ENCODE results near the gene ZNF761. TPM values are rescaled to one million over a fixed set of nuclear protein-coding genes. Genes with fewer than 3 reads are reported as not detected.

ZNF761 gene
- total and polyA plus RNA-seq, 2 of the 13 experiments (the other 11 are each of a cell fraction or from before 2014, with no cell fraction given), result 11.6 to 16.2 TPM

GRCh38 chr19:53424968-53425597 is 6.7 kb upstream of the ZNF761 start:
- FAIRE-seq (peak; percentile 75), ATAC-seq (peak; percentile 86), DNase-seq (ENCODE audit: low spot score) (peak; percentile 67)
- ChIA-PET POLR2A (interaction anchor here (0.8 to 1.2 kb wide), 2 partner anchors 18 to 79 kb away, joined by 3 to 5 read pairs; no protein-coding TSS in a partner anchor), CTCF (ENCODE audit: low intra/inter-chr PET ratio, low total read pairs) (interaction anchor here (1.2 to 2.5 kb wide), 2 partner anchors 87 to 321 kb away, joined by 5 to 11 read pairs; no protein-coding TSS in a partner anchor)
- Histone ChIP-seq H2AFZ (ENCODE audit: low read length) (no peak overlapping the region), H3K79me2 (ENCODE audit: insufficient read depth, low read length) (no peaks in the 10 kb centered on the region), H3K4me1 (ENCODE audit: insufficient read depth, low read length) (peaks cover 26% of the 10 kb centered on the region), H3K27ac (ENCODE audit: extremely low read length, insufficient read depth, low read length) (no peak overlapping the region), H3K36me3 (replicated peaks in 1 of 2; ENCODE audit: control insufficient read depth in 1 of 2, insufficient read depth in 2 of 2, low read length in 2 of 2) (no peaks in the 10 kb centered on the region), H3K4me2 (ENCODE audit: low read depth, low read length) (no peak overlapping the region), H3K4me3 (replicated peaks in 1 of 3; ENCODE audit: insufficient read depth in 1 of 3, low read depth in 2 of 3, low read length in 3 of 3) (no peak overlapping the region), H3K9me3 (ENCODE audit: low read length) (no peaks in the 10 kb centered on the region), H3K27me3 (ENCODE audit: control insufficient read depth in 1 of 2, insufficient read depth in 2 of 2, low read length in 2 of 2) (no peaks in the 10 kb centered on the region), H4K20me1 (ENCODE audit: insufficient read depth, low read length) (no peaks in the 10 kb centered on the region), H3K9ac (ENCODE audit: insufficient read depth, low read depth, low read length) (no peak overlapping the region)
- WGBS (ENCODE audit: low lambda C conversion rate), result 35% methylated on average over 9 of the region's 9 CpGs
- intact Hi-C loops (cut with micrococcal nuclease; ENCODE audit: unreplicated experiment) (loop anchor here (2.0 to 10.0 kb wide), 2 partner anchors 88 to 320 kb away; no protein-coding TSS in a partner anchor), in situ Hi-C loops (cut with HindIII; ENCODE audit: extremely low pct_ligation_motif_present, low pct_unique_long_range_greater_than_20kb) (loop anchor here (5.0 kb wide), 1 partner anchor 87 kb away; no protein-coding TSS in a partner anchor)
- BruUV-seq (replicated peaks), result no TSS peak
- TF ChIP-seq ZNF292 (CRISPR knock-in tag; IDR thresholded peaks at IDR 0.05; ENCODE audit: borderline replicate concordance, low read depth) (no peak), ZMYM4 (CRISPR knock-in tag; IDR thresholded peaks at IDR 0.05) (peak; percentile 54; the same call in 1 of the 2 replicates), ZFP41 (CRISPR knock-in tag; IDR thresholded peaks at IDR 0.05; ENCODE audit: borderline replicate concordance) (no peak), ZNF451 (CRISPR knock-in tag; IDR thresholded peaks at IDR 0.05) (no peak), SNRNP70 (IDR thresholded peaks at IDR 0.05; ENCODE audit: low read depth, low read length) (no peak), HDAC2 (CRISPR knock-in tag; IDR thresholded peaks at IDR 0.05) (peak; percentile 56; the same call in 1 of the 2 replicates), CAMTA2 (CRISPR knock-in tag; IDR thresholded peaks at IDR 0.05; ENCODE audit: borderline replicate concordance) (no peak), NFATC3 (CRISPR knock-in tag; IDR thresholded peaks at IDR 0.05) (no peak), SMAD1 (CRISPR knock-in tag; IDR thresholded peaks at IDR 0.05; ENCODE audit: borderline replicate concordance, low read depth) (0 out of 2 replicates have a peak, but pooled peaks have one; percentile 59), ZMYM3 (CRISPR knock-in tag; IDR thresholded peaks at IDR 0.05) (peak; percentile 67; the same call in 1 of the 2 replicates), TMF1 (CRISPR knock-in tag; IDR thresholded peaks at IDR 0.05; ENCODE audit: low read depth) (no peak), ZNF646 (CRISPR knock-in tag; IDR thresholded peaks at IDR 0.05) (no peak), CENPX (CRISPR knock-in tag; IDR thresholded peaks at IDR 0.05) (no peak), NR2F6 (IDR thresholded peaks at IDR 0.05) (no peak), NR2F6 (CRISPR knock-in tag; IDR thresholded peaks at IDR 0.05) (peak; percentile 9; the same call in 1 of the 2 replicates), HOXD1 (CRISPR knock-in tag; IDR thresholded peaks at IDR 0.05) (no peak), SMC3 (IDR thresholded peaks at IDR 0.05; ENCODE audit: low read length) (peak; percentile 72), TEAD3 (CRISPR knock-in tag; optimal IDR thresholded peaks at IDR 0.05; ENCODE audit: borderline replicate concordance) (peak; percentile 48), JUNB (CRISPR knock-in tag; IDR thresholded peaks at IDR 0.05; ENCODE audit: borderline replicate concordance) (no peak)

Measured in HepG2 (cell line).